B cell (primary cell): Measurements from ENCODE around the gene NBAS.

Source experiments
- CTCF ChIP-seq: fragments of 200-600 bp; IDR thresholded peaks from one replicate; pipeline ENCODE4 v1.8.0; 2022; ENCODE audit warnings: antibody characterized with exemption, mild to moderate bottlenecking
- EZH2 ChIP-seq: IDR thresholded peaks from 2 replicates; pipeline ENCODE4 v1.6.1; 2012; ENCODE audit warnings: borderline replicate concordance, low read depth, mild to moderate bottlenecking, moderate library complexity, low read length; ENCODE audit not compliant: insufficient read depth, poor library complexity, severe bottlenecking

GRCh38 chr2:15127301-15127700 lies 433.8 kb downstream of the NBAS start:
- no peak for TF ChIP-seq CTCF
- no peak for TF ChIP-seq EZH2
